ENCODE results near the gene DCUN1D4. TPM values are rescaled to one million over a fixed set of nuclear protein-coding genes. Genes with fewer than 3 reads are reported as not detected.

The DCUN1D4 gene
- total RNA-seq, 1 donor from 2014 or later, result 19.7 TPM

DNA sequence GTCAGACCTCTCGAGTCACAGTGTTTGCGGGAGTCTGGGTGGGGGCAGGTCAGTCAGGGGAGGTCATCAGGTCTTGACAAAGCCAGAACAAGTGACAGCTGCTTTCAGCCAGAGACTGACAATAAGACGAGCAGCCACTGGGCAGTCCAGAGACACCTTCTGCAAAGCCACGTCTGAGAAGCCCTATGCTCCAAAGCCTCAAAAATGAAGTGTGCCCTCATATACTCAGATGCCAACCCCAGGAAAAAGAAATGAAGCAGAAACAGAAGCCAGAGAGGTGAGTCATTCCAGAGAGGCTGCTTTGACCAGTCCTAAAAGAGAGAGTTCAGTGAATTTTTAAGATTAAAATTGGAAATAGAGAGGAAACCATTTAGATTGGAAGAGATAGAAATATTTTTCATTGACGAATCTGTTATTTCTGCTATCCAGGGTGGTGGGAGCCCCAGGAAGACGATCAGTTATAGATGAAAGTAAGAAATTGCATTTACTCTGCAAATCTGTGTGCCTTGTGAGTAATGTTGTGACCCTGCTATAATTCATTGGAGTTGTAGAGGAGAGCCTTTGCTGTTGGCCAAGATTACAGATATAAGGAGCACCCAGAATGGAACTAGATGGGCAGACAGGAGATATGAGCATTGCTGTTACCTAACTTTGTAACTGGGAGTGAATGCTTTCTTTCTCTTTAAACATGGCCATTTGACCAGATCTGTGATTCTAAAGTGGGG, 99.3 kb downstream of the DCUN1D4 start:
- no peak for DNase-seq (ENCODE audit: low read depth)
- Histone ChIP-seq H3K4me3 (ENCODE audit: low read depth, low read length) (no peak overlapping the region), H3K36me3 (ENCODE audit: control insufficient read depth, insufficient read depth, low read length) (no peaks in the 10 kb centered on the region), H3K27me3 (ENCODE audit: control insufficient read depth, insufficient read depth, low read length) (no peaks in the 10 kb centered on the region)
- TF ChIP-seq, protein P1, sequence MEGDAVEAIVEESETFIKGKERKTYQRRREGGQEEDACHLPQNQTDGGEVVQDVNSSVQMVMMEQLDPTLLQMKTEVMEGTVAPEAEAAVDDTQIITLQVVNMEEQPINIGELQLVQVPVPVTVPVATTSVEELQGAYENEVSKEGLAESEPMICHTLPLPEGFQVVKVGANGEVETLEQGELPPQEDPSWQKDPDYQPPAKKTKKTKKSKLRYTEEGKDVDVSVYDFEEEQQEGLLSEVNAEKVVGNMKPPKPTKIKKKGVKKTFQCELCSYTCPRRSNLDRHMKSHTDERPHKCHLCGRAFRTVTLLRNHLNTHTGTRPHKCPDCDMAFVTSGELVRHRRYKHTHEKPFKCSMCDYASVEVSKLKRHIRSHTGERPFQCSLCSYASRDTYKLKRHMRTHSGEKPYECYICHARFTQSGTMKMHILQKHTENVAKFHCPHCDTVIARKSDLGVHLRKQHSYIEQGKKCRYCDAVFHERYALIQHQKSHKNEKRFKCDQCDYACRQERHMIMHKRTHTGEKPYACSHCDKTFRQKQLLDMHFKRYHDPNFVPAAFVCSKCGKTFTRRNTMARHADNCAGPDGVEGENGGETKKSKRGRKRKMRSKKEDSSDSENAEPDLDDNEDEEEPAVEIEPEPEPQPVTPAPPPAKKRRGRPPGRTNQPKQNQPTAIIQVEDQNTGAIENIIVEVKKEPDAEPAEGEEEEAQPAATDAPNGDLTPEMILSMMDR (IDR thresholded peaks at IDR 0.05; ENCODE audit: insufficient read depth, low read length, poor library complexity, severe bottlenecking), result no peak

DNA sequence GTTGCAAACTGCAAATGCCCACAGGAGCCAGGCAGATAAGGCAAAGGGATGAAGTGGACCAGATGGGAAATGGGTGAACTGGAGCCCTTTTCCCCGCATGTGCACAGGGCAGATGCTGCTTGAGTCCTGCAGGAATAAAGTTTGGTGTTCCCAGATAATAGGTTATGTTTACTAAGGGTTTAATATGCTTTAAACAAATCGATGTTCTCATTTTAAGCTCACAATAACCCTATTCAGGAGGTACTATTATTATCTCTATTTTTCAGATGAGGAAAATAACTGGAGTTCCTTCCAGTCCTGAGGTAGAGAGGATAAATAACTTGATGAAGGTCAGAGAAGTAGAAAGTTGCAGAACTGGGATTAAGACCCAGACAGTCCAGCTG, 99.9 kb downstream of the DCUN1D4 start:
- TF ChIP-seq, protein P1 (IDR thresholded peaks at IDR 0.05; ENCODE audit: insufficient read depth, low read length, poor library complexity, severe bottlenecking), result no peak
- Histone ChIP-seq H3K36me3 (ENCODE audit: control insufficient read depth, insufficient read depth, low read length) (no peaks in the 10 kb centered on the region), H3K4me3 (ENCODE audit: low read depth, low read length) (no peak overlapping the region), H3K27me3 (ENCODE audit: control insufficient read depth, insufficient read depth, low read length) (no peaks in the 10 kb centered on the region)
- no peak for DNase-seq (ENCODE audit: low read depth)

DNA sequence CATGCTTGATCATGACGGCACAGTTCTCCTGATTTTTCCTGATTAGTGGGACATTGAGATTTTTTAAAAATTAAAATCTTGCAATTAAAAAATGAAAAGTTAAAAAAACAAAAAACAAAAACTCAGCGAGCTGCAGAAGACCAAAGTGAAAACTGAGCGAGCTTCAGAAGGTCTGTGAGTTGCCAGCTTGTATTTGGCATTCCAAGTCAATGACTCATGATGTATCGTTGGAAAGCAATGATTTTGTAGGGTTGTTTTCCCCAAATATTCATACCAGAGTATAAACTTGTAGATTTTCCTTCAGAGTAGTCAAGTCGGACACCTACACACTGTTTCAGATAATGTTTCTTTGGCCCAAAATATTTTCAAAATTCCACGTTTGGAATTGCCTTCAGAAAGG, 100.3 kb downstream of the DCUN1D4 start:
- no peaks in the 10 kb centered on the region for H3K36me3 ChIP-seq (ENCODE audit: control insufficient read depth, insufficient read depth, low read length)
- TF ChIP-seq, protein P1 (IDR thresholded peaks at IDR 0.05; ENCODE audit: insufficient read depth, low read length, poor library complexity, severe bottlenecking), result no peak
- no peak for DNase-seq (ENCODE audit: low read depth)
- no peak overlapping the region for H3K4me3 ChIP-seq (ENCODE audit: low read depth, low read length)
- no peaks in the 10 kb centered on the region for H3K27me3 ChIP-seq (ENCODE audit: control insufficient read depth, insufficient read depth, low read length)

DNA sequence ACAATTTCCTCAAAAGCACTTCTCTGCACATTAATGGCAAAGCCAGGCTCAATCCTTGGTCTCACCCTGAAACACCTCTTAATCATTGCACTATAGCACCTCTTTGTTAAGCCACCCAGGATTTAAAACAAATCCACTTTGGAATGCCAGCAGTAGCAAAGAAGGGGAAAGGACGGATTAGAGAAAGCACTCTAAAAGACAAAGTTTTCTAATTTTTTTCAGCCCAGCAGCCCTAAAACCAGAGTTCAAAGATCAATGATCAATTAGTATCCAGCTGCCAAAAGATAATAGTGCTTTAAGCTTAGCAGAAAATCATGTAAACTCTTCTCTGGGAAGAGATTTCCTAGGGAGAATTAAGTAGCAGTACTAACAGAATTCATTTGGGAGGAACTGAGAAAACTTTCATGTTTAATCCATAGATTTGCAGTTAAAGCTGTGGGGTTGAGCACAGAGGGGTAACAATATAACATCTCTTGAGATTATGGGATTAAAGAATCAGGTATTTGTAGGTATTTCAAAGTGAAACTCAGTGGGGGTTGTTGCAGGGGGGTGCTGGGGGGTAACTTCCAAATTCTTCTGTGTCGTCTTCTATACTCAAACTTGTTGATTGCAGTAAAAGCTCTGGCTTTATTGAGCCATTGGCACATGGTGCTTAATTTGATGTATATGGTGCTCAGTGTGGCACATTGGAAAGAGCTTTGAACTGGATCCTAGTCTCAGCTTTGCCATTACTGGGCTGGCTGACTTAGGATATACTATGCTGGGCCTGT, 115.4 kb downstream of the DCUN1D4 start:
- TF ChIP-seq, protein P1 (IDR thresholded peaks at IDR 0.05; ENCODE audit: insufficient read depth, low read length, poor library complexity, severe bottlenecking), result no peak
- no peak for DNase-seq (ENCODE audit: low read depth)

DNA sequence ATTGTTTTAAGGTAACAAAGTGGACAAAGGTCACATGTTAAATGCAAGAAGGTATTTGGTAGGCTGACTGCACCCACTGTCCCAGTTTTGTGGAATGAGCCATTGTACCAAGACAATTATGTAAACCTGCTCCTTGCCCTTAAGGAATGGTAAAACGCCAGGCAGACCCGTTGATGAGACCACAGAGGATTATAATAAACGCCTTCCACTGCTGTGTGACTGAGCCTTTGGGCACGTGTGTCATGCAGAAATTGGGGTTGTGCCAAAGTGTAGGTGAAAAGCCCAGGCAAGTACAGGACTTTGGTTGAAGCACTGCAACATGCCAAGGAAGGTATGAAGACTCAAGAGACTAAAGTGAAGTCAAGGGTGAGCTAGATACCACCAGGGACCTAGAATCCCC, 117.5 kb downstream of the DCUN1D4 start:
- no peaks in the 10 kb centered on the region for H3K27me3 ChIP-seq (ENCODE audit: control insufficient read depth, insufficient read depth, low read length)

More for the DNA sequence above, 115.4 kb downstream of the DCUN1D4 start:
- Histone ChIP-seq H3K27me3 (ENCODE audit: control insufficient read depth, insufficient read depth, low read length) (no peaks in the 10 kb centered on the region), H3K4me3 (ENCODE audit: low read depth, low read length) (no peak overlapping the region), H3K36me3 (ENCODE audit: control insufficient read depth, insufficient read depth, low read length) (no peaks in the 10 kb centered on the region)

More for the DNA sequence above, 117.5 kb downstream of the DCUN1D4 start:
- Histone ChIP-seq H3K4me3 (ENCODE audit: low read depth, low read length) (no peak overlapping the region), H3K36me3 (ENCODE audit: control insufficient read depth, insufficient read depth, low read length) (no peaks in the 10 kb centered on the region)
- no peak for DNase-seq (ENCODE audit: low read depth)
- TF ChIP-seq, protein P1 (IDR thresholded peaks at IDR 0.05; ENCODE audit: insufficient read depth, low read length, poor library complexity, severe bottlenecking), result no peak
